ENCODE measurements around the gene SELPLG.

The SELPLG gene

DNA sequence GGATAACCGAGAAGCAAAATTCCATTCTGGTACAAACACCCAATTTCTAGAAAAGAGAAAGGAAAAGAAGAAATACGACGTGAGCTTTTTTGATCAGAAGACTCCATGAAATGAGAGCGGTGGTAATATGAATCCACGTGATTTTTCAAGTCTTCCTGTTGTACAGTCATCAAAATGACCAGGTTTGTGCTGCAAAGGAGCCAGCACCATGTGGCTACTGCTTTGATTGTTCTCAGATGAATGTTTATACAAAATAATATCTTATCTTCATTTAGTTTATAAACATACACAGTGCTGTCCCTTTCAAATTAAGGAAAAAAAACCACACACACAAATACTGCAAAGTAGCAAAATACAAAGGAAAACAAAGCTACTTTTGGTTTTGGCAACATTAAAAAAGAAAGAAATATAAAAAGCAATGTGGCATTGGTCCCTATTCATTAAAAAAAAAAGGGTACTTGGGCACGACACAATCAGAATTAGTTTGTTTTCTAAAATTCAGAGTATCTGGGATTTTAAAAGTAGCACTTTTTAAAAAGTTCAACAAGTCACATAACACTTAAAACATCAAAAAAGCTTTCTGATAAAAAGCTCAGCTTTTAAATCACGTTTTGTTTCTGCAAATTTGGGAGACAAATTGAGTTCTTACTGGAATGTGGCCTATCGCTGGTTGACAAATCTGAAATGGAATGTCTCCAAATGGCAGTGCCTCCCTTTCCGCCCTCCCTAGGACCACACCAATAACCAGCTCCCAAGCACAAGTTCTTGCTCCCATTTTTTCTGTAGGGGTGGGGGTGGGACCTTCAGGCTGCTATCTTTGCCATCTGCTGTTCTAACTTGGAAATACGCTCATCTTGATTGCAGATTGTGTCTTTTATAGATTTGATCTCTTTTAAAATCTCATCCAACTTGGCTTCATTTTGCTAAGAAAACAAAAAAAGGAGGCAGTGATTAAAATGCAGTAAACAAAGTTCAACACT, 13.2 kb upstream of the SELPLG start:
- no peak for DNase-seq
- Histone ChIP-seq H3K36me3 (peaks cover 50% of the 10 kb centered on the region), H3K4me3 (ENCODE audit: low read depth, low read length) (no peak overlapping the region), H3K9me3 (ENCODE audit: severe bottlenecking) (no peaks in the 10 kb centered on the region), H3K27me3 (ENCODE audit: insufficient read depth, low read depth, severe bottlenecking) (no peaks in the 10 kb centered on the region), H3K27ac (no peak overlapping the region)
- TF ChIP-seq, protein P1, sequence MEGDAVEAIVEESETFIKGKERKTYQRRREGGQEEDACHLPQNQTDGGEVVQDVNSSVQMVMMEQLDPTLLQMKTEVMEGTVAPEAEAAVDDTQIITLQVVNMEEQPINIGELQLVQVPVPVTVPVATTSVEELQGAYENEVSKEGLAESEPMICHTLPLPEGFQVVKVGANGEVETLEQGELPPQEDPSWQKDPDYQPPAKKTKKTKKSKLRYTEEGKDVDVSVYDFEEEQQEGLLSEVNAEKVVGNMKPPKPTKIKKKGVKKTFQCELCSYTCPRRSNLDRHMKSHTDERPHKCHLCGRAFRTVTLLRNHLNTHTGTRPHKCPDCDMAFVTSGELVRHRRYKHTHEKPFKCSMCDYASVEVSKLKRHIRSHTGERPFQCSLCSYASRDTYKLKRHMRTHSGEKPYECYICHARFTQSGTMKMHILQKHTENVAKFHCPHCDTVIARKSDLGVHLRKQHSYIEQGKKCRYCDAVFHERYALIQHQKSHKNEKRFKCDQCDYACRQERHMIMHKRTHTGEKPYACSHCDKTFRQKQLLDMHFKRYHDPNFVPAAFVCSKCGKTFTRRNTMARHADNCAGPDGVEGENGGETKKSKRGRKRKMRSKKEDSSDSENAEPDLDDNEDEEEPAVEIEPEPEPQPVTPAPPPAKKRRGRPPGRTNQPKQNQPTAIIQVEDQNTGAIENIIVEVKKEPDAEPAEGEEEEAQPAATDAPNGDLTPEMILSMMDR (IDR thresholded peaks at IDR 0.05; ENCODE audit: low read depth, low read length) = 0 out of 2 replicates have a peak, but pooled peaks have one; percentile 19

GRCh38 chr12:108645686-108646599, 12.2 kb upstream of the SELPLG start:
- Histone ChIP-seq H3K9me3 (ENCODE audit: severe bottlenecking) (no peaks in the 10 kb centered on the region), H3K36me3 (peaks cover 43% of the 10 kb centered on the region), H3K27me3 (ENCODE audit: insufficient read depth, low read depth, severe bottlenecking) (no peaks in the 10 kb centered on the region), H3K4me3 (ENCODE audit: low read depth, low read length) (no peak overlapping the region), H3K27ac (no peak overlapping the region)
- TF ChIP-seq, protein P1 (IDR thresholded peaks at IDR 0.05; ENCODE audit: low read depth, low read length) = no peak
- DNase-seq = no peak

DNA sequence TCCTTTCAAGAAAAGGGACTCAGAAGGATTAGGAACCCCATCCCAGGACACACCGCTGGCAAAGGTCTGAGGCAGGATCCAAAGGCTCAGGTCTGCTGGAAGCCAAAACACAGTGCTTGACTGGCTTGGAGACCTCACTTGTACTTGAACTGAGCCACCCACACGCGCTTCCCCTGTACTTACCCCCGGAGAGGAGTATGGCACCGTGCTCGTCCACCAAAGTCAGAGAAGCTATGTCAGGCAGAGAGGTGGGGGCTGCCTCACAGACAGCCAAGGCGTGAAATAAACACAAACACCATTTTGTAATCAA, 11.1 kb upstream of the SELPLG start:
- H3K27ac ChIP-seq = no peak overlapping the region
- H3K9me3 ChIP-seq (ENCODE audit: severe bottlenecking) = no peaks in the 10 kb centered on the region
- no peaks in the 10 kb centered on the region for H3K27me3 ChIP-seq (ENCODE audit: insufficient read depth, low read depth, severe bottlenecking)
- H3K36me3 ChIP-seq = peaks cover 37% of the 10 kb centered on the region
- H3K4me3 ChIP-seq (ENCODE audit: low read depth, low read length) = no peak overlapping the region
- TF ChIP-seq, protein P1 (IDR thresholded peaks at IDR 0.05; ENCODE audit: low read depth, low read length) = no peak
- no peak for DNase-seq

DNA sequence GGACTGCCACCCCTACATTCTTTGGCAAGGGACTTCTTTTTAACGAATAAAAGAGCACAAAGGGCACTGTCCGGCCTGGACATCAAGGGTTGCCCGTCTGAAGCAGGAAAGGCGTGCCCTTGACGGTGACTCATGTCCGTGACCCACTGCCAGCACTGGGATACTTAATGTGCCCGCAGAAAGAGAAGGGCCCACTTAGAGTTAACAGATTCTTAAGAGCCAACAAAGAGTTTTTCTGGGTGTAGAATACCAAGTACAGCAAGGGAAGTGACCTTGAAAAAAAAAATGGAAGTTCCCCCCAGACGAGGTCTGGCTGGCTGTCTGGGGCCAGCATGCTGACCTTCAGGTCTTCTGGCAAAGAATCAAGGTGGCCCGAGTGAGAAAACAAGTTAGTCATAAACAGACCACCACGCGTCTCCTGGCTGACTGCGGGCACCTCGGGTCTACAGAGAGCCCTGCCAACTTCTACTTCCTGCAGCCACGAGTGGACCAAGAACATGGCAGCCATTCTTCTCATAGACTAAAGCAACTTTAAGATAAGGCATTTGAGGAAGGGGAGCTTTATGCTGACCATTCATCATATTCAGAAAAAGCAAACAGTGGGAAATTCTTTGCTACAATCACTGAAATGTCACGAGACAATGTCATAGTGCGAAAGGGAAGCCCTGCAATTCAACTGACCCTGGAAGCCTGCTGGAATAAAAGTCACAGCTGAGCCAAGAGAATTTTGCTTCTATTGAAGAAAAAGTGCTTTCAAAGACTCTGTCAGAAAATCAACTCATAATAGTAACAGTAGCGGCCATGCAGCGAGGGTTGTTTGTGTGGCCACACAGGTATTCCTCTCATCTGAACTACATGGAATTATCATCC, 10.5 kb upstream of the SELPLG start:
- DNase-seq = no peak
- Histone ChIP-seq H3K4me3 (ENCODE audit: low read depth, low read length) (no peak overlapping the region), H3K36me3 (peaks cover 34% of the 10 kb centered on the region), H3K27me3 (ENCODE audit: insufficient read depth, low read depth, severe bottlenecking) (no peaks in the 10 kb centered on the region), H3K27ac (no peak overlapping the region), H3K9me3 (ENCODE audit: severe bottlenecking) (no peaks in the 10 kb centered on the region)
- TF ChIP-seq, protein P1 (IDR thresholded peaks at IDR 0.05; ENCODE audit: low read depth, low read length) = no peak

GRCh38 chr12:108642899-108643654, 9.4 kb upstream of the SELPLG start:
- H3K36me3 ChIP-seq = peaks cover 23% of the 10 kb centered on the region
- TF ChIP-seq, protein P1 (IDR thresholded peaks at IDR 0.05; ENCODE audit: low read depth, low read length) = no peak
- H3K9me3 ChIP-seq (ENCODE audit: severe bottlenecking) = no peaks in the 10 kb centered on the region
- H3K27ac ChIP-seq = no peak overlapping the region
- DNase-seq = no peak
- no peaks in the 10 kb centered on the region for H3K27me3 ChIP-seq (ENCODE audit: insufficient read depth, low read depth, severe bottlenecking)
- no peak overlapping the region for H3K4me3 ChIP-seq (ENCODE audit: low read depth, low read length)
